MV-4-11 (cell line): ENCODE results near the gene VAV2.

Experiments
- DNase-seq: peaks from one replicate; lab custom pipeline; 2025; lab: John Stamatoyannopoulos, UW

The VAV2 gene

GRCh38 chr9:133890583-133890982 lies 101.5 kb downstream of the VAV2 start:
- DNase-seq: no peak

- no peak for DNase-seq
These were observed 102.4 kb downstream of the VAV2 start for GRCh38 chr9:133889584-133890301.

- DNase-seq: no peak
These were observed 103.2 kb downstream of the VAV2 start for GRCh38 chr9:133888809-133889491.

- DNase-seq: no peak
These were observed 103.9 kb downstream of the VAV2 start for GRCh38 chr9:133888048-133888808.

- no peak for DNase-seq
These were observed 104.5 kb downstream of the VAV2 start for GRCh38 chr9:133887540-133888047.

- no peak for DNase-seq
These were observed 105.3 kb downstream of the VAV2 start for GRCh38 chr9:133886563-133887501.

- DNase-seq: no peak
These were observed 107.0 kb downstream of the VAV2 start for GRCh38 chr9:133884907-133885744.

- DNase-seq: no peak
These were observed 109.0 kb downstream of the VAV2 start for GRCh38 chr9:133882849-133883755.

- no peak for DNase-seq
These were observed 110.3 kb downstream of the VAV2 start for GRCh38 chr9:133881671-133882381.

- no peak for DNase-seq
These were observed 111.1 kb downstream of the VAV2 start for GRCh38 chr9:133880851-133881661.

GRCh38 chr9:133880136-133880535 lies 112.0 kb downstream of the VAV2 start:
- no peak for DNase-seq

GRCh38 chr9:133879615-133880014 lies 112.5 kb downstream of the VAV2 start:
- no peak for DNase-seq

GRCh38 chr9:133878402-133878801 lies 113.7 kb downstream of the VAV2 start:
- DNase-seq: no peak

GRCh38 chr9:133877967-133878366 lies 114.2 kb downstream of the VAV2 start:
- no peak for DNase-seq

- DNase-seq: no peak
These were observed 114.8 kb downstream of the VAV2 start for GRCh38 chr9:133877327-133877726.

- no peak for DNase-seq
These were observed 115.3 kb downstream of the VAV2 start for GRCh38 chr9:133876836-133877235.

- DNase-seq: no peak
These were observed 116.0 kb downstream of the VAV2 start for GRCh38 chr9:133876144-133876543.

- no peak for DNase-seq
These were observed 117.0 kb downstream of the VAV2 start for GRCh38 chr9:133875131-133875530.
